ENCODE data around the gene OSBPL5.

OSBPL5 gene

DNA sequence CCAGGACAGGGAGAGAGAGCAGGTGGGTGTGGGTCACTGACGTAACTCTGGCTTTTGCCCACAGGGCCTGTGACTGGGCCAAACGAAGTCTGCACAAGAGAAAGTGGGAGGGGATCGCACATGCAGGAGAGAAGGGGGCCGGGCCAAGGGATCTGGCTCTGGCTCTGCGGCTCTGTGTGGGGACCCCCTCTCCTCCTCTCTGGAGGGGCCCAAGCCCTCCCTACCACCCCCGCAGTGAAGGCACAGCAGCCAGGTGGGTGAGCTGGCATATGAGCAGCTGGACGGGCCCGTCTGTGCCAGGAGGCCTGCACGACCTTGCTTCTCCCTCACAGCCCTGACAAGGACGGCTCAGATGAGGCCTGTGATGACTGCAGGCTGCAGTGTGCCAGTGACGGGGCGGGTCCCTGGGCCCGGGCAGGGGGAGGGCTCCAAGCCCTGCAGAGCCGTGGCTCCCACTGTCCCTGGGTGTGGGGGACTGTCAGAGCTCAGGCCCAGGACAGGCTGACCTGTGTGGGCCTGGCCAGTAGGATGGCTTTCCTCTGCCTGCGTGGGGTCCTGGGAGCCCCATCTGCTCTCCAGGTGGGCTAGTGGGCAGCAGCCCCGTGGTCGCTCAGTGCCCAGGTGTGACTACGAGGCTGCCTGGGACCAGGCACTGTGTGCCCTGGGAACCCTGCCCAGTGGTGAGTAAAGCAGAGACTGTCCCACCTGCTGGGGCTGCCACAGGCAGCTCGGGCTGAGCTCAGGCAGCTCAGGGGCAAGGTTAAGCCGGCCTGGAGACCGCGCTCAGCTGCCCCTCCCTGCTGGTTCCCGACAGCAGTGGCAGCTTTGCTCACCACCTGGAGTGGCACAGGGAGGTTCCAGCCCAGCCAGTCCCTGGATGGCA lies 31.3 kb upstream of the OSBPL5 start:
- TF ChIP-seq, protein P1, sequence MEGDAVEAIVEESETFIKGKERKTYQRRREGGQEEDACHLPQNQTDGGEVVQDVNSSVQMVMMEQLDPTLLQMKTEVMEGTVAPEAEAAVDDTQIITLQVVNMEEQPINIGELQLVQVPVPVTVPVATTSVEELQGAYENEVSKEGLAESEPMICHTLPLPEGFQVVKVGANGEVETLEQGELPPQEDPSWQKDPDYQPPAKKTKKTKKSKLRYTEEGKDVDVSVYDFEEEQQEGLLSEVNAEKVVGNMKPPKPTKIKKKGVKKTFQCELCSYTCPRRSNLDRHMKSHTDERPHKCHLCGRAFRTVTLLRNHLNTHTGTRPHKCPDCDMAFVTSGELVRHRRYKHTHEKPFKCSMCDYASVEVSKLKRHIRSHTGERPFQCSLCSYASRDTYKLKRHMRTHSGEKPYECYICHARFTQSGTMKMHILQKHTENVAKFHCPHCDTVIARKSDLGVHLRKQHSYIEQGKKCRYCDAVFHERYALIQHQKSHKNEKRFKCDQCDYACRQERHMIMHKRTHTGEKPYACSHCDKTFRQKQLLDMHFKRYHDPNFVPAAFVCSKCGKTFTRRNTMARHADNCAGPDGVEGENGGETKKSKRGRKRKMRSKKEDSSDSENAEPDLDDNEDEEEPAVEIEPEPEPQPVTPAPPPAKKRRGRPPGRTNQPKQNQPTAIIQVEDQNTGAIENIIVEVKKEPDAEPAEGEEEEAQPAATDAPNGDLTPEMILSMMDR (IDR thresholded peaks at IDR 0.05; ENCODE audit: extremely low read depth, missing control alignments), result no peak
- DNase-seq (ENCODE audit: low spot score), result no peak

DNA sequence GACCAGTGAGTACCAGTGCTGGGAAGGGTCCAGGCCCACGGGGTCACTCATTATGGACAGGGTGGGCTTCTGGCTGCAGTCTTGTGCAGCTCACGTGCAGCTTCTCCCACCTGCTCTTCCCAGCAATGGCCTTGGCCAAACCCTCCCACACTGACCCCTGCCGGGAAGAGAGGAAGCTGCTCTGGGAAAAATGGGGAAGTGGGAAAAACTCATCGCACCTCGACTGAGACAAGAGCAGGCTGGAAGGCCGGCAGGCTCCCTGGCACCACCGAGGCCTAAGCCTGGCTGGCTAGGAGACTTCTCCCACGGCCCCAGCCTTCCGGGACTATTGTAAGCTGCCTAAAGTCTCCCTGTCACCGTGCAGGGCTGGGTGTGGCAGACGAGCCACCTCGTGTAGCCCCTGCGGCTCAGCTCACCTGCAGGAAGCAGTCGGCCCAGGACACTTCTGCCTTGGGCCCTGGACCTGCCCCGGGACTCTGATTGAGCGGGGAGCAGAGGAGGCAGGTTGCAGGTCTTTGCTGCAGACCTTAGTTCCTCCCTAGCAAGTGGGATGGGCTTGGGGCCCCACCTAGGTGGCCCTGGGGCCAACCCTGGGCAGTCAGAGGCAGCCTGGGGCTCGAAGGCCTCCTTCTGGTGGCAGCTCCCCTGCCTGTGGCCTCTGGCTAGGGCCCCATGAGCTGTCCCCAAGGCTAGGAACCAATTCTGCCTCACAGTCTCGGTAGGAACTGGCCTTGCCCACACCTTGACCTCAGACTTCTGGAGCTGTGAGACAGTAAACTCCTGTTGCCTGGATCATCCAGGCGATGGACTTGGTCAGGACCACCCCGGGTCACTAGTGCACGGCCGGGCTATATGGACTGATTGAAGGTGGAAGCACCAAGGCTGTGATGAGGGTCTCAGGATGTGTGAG lies 30.4 kb upstream of the OSBPL5 start:
- no peak for DNase-seq (ENCODE audit: low spot score)
- TF ChIP-seq, protein P1 (IDR thresholded peaks at IDR 0.05; ENCODE audit: extremely low read depth, missing control alignments), result no peak

DNA sequence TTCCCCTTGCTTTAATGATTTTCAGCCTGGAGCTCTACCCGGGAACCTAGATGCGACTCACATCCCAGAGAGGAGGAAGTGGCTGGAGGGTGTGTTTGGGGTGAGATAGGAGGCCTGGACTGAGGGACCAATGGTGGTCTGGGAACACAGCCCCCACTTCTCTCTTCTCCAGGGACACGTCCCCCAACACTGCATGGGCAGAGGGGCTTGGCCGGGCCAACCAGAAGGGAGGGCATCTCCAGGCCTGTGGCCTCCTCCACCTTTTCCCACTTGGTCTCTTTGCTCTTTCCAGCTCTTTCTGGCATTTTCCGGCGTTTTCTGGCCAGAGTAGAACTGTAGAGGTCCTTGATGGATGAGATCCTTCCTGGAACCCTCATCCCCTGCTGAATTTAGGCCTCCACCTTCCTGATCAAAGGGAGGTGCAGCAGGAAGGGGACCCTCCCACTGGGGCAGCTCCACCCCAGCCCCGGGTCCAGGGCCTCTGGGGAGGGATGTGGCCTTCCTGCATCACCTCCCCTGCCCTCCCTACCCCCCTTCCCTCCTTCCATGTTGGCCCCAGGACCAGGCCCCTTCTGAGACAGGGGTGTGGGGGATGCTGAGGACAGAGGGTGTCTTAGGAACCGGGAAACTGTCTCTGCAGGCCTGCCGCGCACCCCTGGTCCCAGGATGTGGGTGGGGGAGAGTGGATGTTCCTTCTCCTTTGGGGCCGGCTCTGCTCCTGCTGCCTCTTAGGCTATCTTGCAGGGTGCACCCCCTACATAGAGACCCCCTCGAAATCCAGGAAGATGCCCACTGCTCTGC lies 29.1 kb upstream of the OSBPL5 start:
- no peak for DNase-seq (ENCODE audit: low spot score)
- TF ChIP-seq, protein P1 (IDR thresholded peaks at IDR 0.05; ENCODE audit: extremely low read depth, missing control alignments), result no peak

DNA sequence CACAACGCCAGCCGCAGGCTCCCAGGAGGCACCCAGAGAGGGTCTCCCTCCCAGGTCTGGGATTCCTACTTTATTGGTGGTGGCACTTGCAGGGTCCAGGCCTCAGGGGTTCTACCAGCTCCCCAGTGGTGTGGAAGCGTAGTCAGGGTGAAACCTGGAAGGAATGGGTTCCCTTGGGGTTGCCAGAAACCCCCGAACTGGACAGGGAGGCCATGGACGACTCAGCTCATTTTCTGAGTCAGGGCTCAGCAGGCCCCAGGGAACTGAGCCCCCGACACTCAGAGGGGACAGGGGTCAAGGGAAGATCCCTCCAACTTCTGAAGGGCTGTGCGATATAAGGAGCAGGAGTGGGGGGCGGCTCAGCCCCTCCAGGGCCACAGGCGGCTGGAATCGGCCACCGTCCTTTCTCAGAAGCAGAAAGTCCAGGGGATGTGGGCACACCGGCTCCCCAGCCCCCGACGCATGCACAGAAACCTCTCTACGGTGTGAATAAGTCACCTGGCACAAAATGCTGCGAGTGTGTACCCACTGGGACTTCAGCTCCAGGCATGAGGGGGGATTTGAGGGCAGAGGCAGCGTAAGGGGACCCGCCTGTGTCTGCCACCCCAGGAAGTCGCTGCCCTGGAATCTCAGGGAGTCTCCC lies 28.4 kb upstream of the OSBPL5 start:
- DNase-seq (ENCODE audit: low spot score), result no peak
- TF ChIP-seq, protein P1 (IDR thresholded peaks at IDR 0.05; ENCODE audit: extremely low read depth, missing control alignments), result no peak

DNA sequence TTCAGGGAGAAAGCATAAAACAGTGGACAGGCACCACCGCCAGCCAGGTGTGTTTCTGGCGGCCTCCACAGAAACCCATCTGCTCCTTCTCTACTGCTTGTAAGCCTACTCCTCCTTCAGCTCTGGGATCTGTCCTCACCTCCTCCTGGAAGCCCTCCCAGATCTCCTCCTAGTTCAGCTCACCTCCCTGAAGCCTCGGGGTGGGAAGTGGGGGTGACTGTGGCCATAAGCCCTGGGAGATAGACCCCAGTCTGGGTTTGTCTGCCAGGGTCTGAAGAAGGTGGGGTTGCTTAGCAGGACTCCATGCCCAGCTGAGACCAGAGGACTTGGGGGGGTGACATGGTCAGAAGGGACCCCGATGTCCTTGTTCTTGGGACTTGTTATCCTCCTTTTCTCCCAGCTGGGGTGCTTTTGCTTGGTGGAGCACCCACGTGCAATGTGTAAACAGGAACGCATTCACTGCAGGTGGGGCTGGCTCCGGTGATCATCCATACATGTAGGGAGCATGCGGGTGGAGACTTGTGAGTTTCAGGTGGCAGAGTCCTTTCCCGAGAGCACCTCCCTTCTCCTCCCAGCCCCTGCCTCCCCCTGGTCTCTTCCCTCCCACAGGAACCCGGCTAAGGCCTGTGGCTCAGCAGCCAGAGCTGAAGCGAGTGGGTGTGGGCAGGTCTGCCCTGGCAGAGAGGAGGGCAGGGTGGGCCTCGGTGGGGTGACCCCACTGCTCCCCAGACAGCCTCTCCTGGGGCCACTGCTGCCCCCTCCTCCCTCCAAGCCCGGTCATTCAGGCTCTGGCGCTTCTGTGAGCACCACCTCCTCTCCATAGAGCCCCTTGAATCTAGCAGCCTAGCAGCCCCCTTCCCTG lies 27.6 kb upstream of the OSBPL5 start:
- no peak for DNase-seq (ENCODE audit: low spot score)

More for the DNA sequence above, 27.6 kb upstream of the OSBPL5 start:
- TF ChIP-seq, protein P1 (IDR thresholded peaks at IDR 0.05; ENCODE audit: extremely low read depth, missing control alignments), result no peak

All from GM20000 (cell line).